D721Med (cell line): ENCODE results near the gene SP5.

Experiments used
- DNase-seq: peaks from one replicate; pipeline ENCODE4 v3.0.0; 2011; ENCODE audit warnings: low spot score; ENCODE audit not compliant: insufficient read length
- FAIRE-seq: peaks from 2 replicates; lab custom pipeline; 2011; peaks lifted over from hg19 to GRCh38; lab: Jason Lieb, UNC
- CTCF ChIP-seq: IDR thresholded peaks from 2 replicates; pipeline ENCODE4 v1.5.1; 2012; ENCODE audit warnings: mild to moderate bottlenecking, control low read depth; ENCODE audit not compliant: insufficient read depth; ENCODE audit errors: missing control alignments

Gene SP5

GRCh38 chr2:170715932-170716777 is 1.0 kb downstream of the SP5 start:
- DNase-seq (no peak), FAIRE-seq (no peak)
- no peak for TF ChIP-seq CTCF

- FAIRE-seq (no peak), DNase-seq (peak; percentile 72)
- TF ChIP-seq CTCF = peak; percentile 45
These were observed 1.9 kb downstream of the SP5 start for GRCh38 chr2:170716851-170717598.

GRCh38 chr2:170717599-170717963 is 2.4 kb downstream of the SP5 start:
- no peak for FAIRE-seq
- TF ChIP-seq CTCF = no peak
- no peak for DNase-seq

- no peak for TF ChIP-seq CTCF
- FAIRE-seq (no peak), DNase-seq (no peak)
These were observed 3.0 kb downstream of the SP5 start for GRCh38 chr2:170717991-170718589.

GRCh38 chr2:170719810-170720209 is 4.7 kb downstream of the SP5 start:
- peak; percentile 55 for FAIRE-seq
- no peak for DNase-seq
- no peak for TF ChIP-seq CTCF

GRCh38 chr2:170721678-170722077 is 6.5 kb downstream of the SP5 start:
- DNase-seq (no peak), FAIRE-seq (no peak)
- no peak for TF ChIP-seq CTCF
